HepG2 (cell line): ENCODE measurements around the gene PPHLN1. TPM values are rescaled to one million over a fixed set of nuclear protein-coding genes. Genes with fewer than 3 reads are reported as not detected.

ENCODE experiments used
- CBX2 ChIP-seq, 2 experiments: fragments of 200-600 bp in 1 of 2; sonication (generic); formaldehyde crosslinking in 1 of 2; IDR thresholded peaks; 2 replicates each; pipeline versions ENCODE4 v1.7.0 to v1.8.1; 2018 to 2022; ENCODE audit warnings: low read depth in 2 of 2, low read length in 1 of 2, mild to moderate bottlenecking in 1 of 2, missing genetic modification reagents in 1 of 2
- CREM ChIP-seq, 2 experiments: sonication (generic) in 1 of 2; formaldehyde crosslinking in 1 of 2; IDR thresholded peaks; 2 replicates each; pipeline versions ENCODE4 v1.4.0 to v1.6.1; 2016 to 2020; ENCODE audit warnings: antibody characterized with exemption in 1 of 2, mild to moderate bottlenecking in 1 of 2, missing genetic modification reagents in 1 of 2
- CTCF ChIP-seq: sonication (generic); formaldehyde crosslinking; IDR thresholded peaks from 2 replicates; pipeline ENCODE4 v1.5.0; 2020; ENCODE audit warnings: mild to moderate bottlenecking, missing genetic modification reagents, moderate library complexity
- E2F1 ChIP-seq: sonication (generic); formaldehyde crosslinking; IDR thresholded peaks from 2 replicates; pipeline ENCODE4 v1.5.0; 2020; ENCODE audit warnings: missing genetic modification reagents
- EED ChIP-seq: sonication (generic); formaldehyde crosslinking; IDR thresholded peaks from 2 replicates; pipeline ENCODE4 v1.5.0; 2020; ENCODE audit warnings: mild to moderate bottlenecking, missing genetic modification reagents
- HMG20B ChIP-seq: conservative IDR thresholded peaks from 2 replicates; pipeline ENCODE4 v1.6.1; 2016; ENCODE audit warnings: missing genetic modification reagents, missing compliant biosample characterization
- KMT2B ChIP-seq: IDR thresholded peaks from 2 replicates; pipeline ENCODE4 v1.6.1; 2016; ENCODE audit warnings: missing genetic modification reagents, missing compliant biosample characterization
- LCORL ChIP-seq, 2 experiments: fragments of 450-650 bp in 1 of 2; sonication (generic) in 1 of 2; formaldehyde crosslinking in 1 of 2; IDR thresholded peaks; 2 replicates each; pipeline versions ENCODE4 v1.5.0 to v1.6.1; 2017 to 2020; ENCODE audit warnings: antibody characterized with exemption in 1 of 2, missing genetic modification reagents in 1 of 2
- MLLT10 ChIP-seq: sonication (generic); formaldehyde crosslinking; IDR thresholded peaks from 2 replicates; pipeline ENCODE4 v1.4.0; 2020; ENCODE audit warnings: missing genetic modification reagents
- PHF20 ChIP-seq: sonication (generic); formaldehyde crosslinking; IDR thresholded peaks from 2 replicates; pipeline ENCODE4 v1.5.0; 2020; ENCODE audit warnings: mild to moderate bottlenecking, missing genetic modification reagents
- TOPORS ChIP-seq: sonication (generic); formaldehyde crosslinking; IDR thresholded peaks from 2 replicates; pipeline ENCODE4 v1.8.0; 2023; ENCODE audit warnings: mild to moderate bottlenecking, missing genetic modification reagents
- ZFP1 ChIP-seq: IDR thresholded peaks from 2 replicates; pipeline ENCODE4 v1.6.1; 2016
- ZNF30 ChIP-seq: sonication (generic); formaldehyde crosslinking; IDR thresholded peaks from 2 replicates; pipeline ENCODE4 v1.5.0; 2020; ENCODE audit warnings: mild to moderate bottlenecking, missing genetic modification reagents
- ZNF576 ChIP-seq: sonication (generic); formaldehyde crosslinking; IDR thresholded peaks from 2 replicates; pipeline ENCODE4 v1.4.0; 2020; ENCODE audit warnings: mild to moderate bottlenecking, missing genetic modification reagents
- polyA plus RNA-seq, 8 experiments: library from polyadenylated mRNA; depleted of rRNA in 3 of 8; stranded (reverse) in 7 of 8; unstranded in 1 of 8; fragments of >200 nt; fragmentation: Illumina TruSeq in 4 of 8; extraction: Trizol in 4 of 8; gene quantifications; 2 replicates each; pipeline versions ENCODE4 v1.2.1 to v1.2.3, GENCODE V29; 2011 to 2016; ENCODE audit warnings: low read depth in 4 of 8, missing spikeins in 1 of 8, mixed read lengths in 1 of 8; ENCODE audit not compliant: insufficient read depth in 1 of 8
- total RNA-seq, 5 experiments: library from RNA; depleted of rRNA; stranded (reverse); fragments of >200 nt; fragmentation: Illumina TruSeq; extraction: Trizol; gene quantifications; 2 replicates each; pipeline ENCODE4 v1.2.3, GENCODE V29; 2016; ENCODE audit warnings: low read depth in 1 of 5
- TF ChIP-seq, protein P1 (sequence below): sonication (generic); formaldehyde crosslinking; IDR thresholded peaks from one replicate; pipeline ENCODE4 v1.5.1; 2020; ENCODE audit warnings: mild to moderate bottlenecking, missing genetic modification reagents; ENCODE audit errors: not compliant biosample characterization
- TF ChIP-seq, protein P2 (sequence below): sonication (generic); formaldehyde crosslinking; IDR thresholded peaks from 2 replicates; pipeline ENCODE4 v1.5.1; 2020; ENCODE audit warnings: missing genetic modification reagents, mild to moderate bottlenecking, borderline replicate concordance

The PPHLN1 gene
- total and polyA plus RNA-seq, 2 of the 13 experiments (the other 11 are each of a cell fraction or from before 2014, with no cell fraction given): 43.4 to 66.0 TPM

DNA sequence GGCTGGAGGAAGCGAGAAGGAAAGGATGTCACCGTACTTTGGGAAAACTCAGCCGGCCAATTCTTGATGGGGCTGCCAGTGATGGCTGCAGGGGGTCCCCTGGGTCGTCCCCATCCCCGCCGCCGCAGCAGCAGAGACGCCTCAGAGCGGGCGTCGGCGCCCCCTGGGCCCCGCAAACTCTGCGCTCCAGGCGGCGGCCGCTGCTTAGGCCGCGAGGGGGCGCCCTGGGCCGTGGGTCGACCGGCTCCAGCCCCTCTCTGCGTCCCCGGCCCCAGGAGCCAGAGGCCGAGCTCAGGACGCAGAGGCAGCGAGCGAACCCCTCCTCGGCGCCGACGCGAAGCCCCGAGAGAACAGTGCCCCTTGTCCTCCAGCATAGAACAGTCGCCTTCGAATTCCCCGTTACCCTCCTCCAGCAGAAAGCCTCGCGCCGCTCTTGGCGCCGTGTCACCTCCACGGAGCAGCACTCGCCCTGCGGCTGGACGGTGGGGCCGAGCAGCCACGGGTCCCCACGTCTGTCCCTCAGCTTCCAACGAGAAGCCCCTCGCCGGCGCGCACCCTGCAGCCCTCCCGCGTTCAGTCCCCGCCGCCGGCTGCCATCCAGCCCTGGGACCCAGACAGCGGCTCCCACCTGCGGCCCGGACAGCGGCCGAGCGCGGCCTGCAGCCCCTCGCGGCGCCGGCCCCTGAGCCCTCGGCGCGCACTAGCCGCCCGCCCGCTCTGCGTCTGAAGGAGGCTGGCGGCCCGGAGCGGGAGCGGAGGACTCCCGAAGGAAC is 157.0 kb downstream of the PPHLN1 start (continued):
- TF ChIP-seq, protein P1, sequence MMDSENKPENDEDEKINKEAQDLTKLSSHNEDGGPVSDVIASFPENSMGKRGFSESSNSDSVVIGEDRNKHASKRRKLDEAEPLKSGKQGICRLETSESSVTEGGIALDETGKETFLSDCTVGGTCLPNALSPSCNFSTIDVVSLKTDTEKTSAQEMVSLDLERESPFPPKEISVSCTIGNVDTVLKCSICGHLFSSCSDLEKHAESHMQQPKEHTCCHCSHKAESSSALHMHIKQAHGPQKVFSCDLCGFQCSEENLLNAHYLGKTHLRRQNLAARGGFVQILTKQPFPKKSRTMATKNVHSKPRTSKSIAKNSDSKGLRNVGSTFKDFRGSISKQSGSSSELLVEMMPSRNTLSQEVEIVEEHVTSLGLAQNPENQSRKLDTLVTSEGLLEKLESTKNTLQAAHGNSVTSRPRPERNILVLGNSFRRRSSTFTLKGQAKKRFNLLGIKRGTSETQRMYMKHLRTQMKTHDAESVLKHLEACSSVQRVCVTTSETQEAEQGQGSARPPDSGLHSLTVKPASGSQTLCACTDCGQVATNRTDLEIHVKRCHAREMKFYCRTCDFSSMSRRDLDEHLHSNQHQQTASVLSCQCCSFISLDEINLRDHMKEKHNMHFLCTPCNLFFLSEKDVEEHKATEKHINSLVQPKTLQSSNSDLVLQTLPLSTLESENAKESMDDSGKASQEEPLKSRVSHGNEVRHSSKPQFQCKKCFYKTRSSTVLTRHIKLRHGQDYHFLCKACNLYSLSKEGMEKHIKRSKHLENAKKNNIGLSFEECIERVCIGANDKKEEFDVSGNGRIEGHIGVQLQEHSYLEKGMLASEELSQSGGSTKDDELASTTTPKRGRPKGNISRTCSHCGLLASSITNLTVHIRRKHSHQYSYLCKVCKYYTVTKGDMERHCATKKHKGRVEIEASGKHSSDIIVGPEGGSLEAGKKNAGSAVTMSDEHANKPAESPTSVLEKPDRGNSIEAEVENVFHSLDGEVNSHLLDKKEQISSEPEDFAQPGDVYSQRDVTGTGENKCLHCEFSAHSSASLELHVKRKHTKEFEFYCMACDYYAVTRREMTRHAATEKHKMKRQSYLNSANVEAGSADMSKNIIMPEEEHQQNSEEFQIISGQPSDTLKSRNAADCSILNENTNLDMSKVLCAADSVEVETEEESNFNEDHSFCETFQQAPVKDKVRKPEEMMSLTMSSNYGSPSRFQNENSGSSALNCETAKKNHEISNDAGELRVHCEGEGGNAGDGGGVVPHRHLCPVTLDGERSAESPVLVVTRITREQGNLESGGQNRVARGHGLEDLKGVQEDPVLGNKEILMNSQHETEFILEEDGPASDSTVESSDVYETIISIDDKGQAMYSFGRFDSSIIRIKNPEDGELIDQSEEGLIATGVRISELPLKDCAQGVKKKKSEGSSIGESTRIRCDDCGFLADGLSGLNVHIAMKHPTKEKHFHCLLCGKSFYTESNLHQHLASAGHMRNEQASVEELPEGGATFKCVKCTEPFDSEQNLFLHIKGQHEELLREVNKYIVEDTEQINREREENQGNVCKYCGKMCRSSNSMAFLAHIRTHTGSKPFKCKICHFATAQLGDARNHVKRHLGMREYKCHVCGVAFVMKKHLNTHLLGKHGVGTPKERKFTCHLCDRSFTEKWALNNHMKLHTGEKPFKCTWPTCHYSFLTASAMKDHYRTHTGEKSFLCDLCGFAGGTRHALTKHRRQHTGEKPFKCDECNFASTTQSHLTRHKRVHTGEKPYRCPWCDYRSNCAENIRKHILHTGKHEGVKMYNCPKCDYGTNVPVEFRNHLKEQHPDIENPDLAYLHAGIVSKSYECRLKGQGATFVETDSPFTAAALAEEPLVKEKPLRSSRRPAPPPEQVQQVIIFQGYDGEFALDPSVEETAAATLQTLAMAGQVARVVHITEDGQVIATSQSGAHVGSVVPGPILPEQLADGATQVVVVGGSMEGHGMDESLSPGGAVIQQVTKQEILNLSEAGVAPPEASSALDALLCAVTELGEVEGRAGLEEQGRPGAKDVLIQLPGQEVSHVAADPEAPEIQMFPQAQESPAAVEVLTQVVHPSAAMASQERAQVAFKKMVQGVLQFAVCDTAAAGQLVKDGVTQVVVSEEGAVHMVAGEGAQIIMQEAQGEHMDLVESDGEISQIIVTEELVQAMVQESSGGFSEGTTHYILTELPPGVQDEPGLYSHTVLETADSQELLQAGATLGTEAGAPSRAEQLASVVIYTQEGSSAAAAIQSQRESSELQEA: peak; percentile 40
- TF ChIP-seq CBX2 (IDR thresholded peaks at IDR 0.05; ENCODE audit: low read depth, low read length) (no peak), CBX2 (CRISPR knock-in tag; IDR thresholded peaks at IDR 0.05; ENCODE audit: low read depth) (no peak), E2F1 (no peak), ZNF576 (CRISPR knock-in tag) (no peak), KMT2B (CRISPR knock-in tag) (no peak), ZNF30 (CRISPR knock-in tag) (no peak), TOPORS (CRISPR knock-in tag) (0 out of 2 replicates have a peak, but pooled peaks have one; percentile 51), PHF20 (CRISPR knock-in tag) (no peak), CREM (IDR thresholded peaks at IDR 0.05) (no peak), CREM (CRISPR knock-in tag; IDR thresholded peaks at IDR 0.05) (no peak), CTCF (CRISPR knock-in tag) (peak; percentile 85), HMG20B (CRISPR knock-in tag) (no peak), ZFP1 (no peak), LCORL (IDR thresholded peaks at IDR 0.05) (no peak), LCORL (CRISPR knock-in tag; IDR thresholded peaks at IDR 0.05) (0 out of 2 replicates have a peak, but pooled peaks have one; percentile 32), EED (CRISPR knock-in tag) (peak; percentile 81), MLLT10 (CRISPR knock-in tag) (no peak)
- TF ChIP-seq, protein P2, sequence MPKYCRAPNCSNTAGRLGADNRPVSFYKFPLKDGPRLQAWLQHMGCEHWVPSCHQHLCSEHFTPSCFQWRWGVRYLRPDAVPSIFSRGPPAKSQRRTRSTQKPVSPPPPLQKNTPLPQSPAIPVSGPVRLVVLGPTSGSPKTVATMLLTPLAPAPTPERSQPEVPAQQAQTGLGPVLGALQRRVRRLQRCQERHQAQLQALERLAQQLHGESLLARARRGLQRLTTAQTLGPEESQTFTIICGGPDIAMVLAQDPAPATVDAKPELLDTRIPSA (CRISPR knock-in tag): peak; percentile 37; the same call in 1 of the 2 replicates
